SK-N-SH treated with all-trans-retinoic acid at 6 μM for 48 hours (cell line): Measurements from ENCODE around the gene GRID1.

Source experiments
- ATAC-seq: fragments of 200-7000 bp; cut with Tn5 transposase; 3 replicates; pipeline ENCODE4 v1.9.1; 2020; ENCODE audit warnings: mild to moderate bottlenecking, moderate library complexity
- ARNTL ChIP-seq: fragments of 450-650 bp; formaldehyde crosslinking; IDR thresholded peaks from 2 replicates; pipeline ENCODE4 v1.5.0; 2020; ENCODE audit warnings: low read depth, mild to moderate bottlenecking, moderate library complexity, borderline replicate concordance
- BACH2 ChIP-seq: fragments of 250-450 bp; sonication (Bioruptor Pico); IDR thresholded peaks from 2 replicates; pipeline ENCODE4 v1.9.0; 2021; ENCODE audit warnings: mild to moderate bottlenecking, borderline replicate concordance
- CSDC2 ChIP-seq: fragments of 250-450 bp; sonication (Bioruptor Pico); IDR thresholded peaks from 2 replicates; pipeline ENCODE4 v1.5.0; 2020; ENCODE audit warnings: mild to moderate bottlenecking, moderate library complexity
- ESRRG ChIP-seq: fragments of 250-450 bp; sonication (Bioruptor Pico); IDR thresholded peaks from 2 replicates; pipeline ENCODE4 v1.6.1; 2021; ENCODE audit warnings: mild to moderate bottlenecking
- GLIS3 ChIP-seq: fragments of 250-450 bp; sonication (Bioruptor Pico); IDR thresholded peaks from 2 replicates; pipeline ENCODE4 v1.5.0; 2020; ENCODE audit warnings: mild to moderate bottlenecking, moderate library complexity
- OSR1 ChIP-seq: fragments of 250-450 bp; sonication (Bioruptor Pico); IDR thresholded peaks from 2 replicates; pipeline ENCODE4 v1.8.0; 2022; ENCODE audit warnings: moderate library complexity, mild to moderate bottlenecking, inconsistent platforms
- PATZ1 ChIP-seq: fragments of 250-450 bp; sonication (Bioruptor Pico); IDR thresholded peaks from 2 replicates; pipeline ENCODE4 v1.8.0; 2020; ENCODE audit warnings: mild to moderate bottlenecking, moderate library complexity, borderline replicate concordance
- RARB ChIP-seq: fragments of 250-450 bp; sonication (Bioruptor Pico); IDR thresholded peaks from 2 replicates; pipeline ENCODE4 v1.8.0; 2021; ENCODE audit warnings: mild to moderate bottlenecking, moderate library complexity
- TOX ChIP-seq: fragments of 250-450 bp; sonication (Bioruptor Pico); IDR thresholded peaks from 2 replicates; pipeline ENCODE4 v1.8.0; 2021; ENCODE audit warnings: mild to moderate bottlenecking, moderate library complexity, borderline replicate concordance
- ZC3H10 ChIP-seq: fragments of 250-450 bp; sonication (Bioruptor Pico); IDR thresholded peaks from 2 replicates; pipeline ENCODE4 v1.5.1; 2021; ENCODE audit warnings: mild to moderate bottlenecking, moderate library complexity
- ZFP3 ChIP-seq: fragments of 250-450 bp; sonication (Bioruptor Pico); IDR thresholded peaks from 2 replicates; pipeline ENCODE4 v1.5.0; 2020; ENCODE audit warnings: mild to moderate bottlenecking, moderate library complexity
- ZFP30 ChIP-seq: fragments of 450-650 bp; formaldehyde crosslinking; IDR thresholded peaks from 2 replicates; pipeline ENCODE4 v1.5.0; 2022; ENCODE audit warnings: mild to moderate bottlenecking, moderate library complexity
- ZNF565 ChIP-seq: fragments of 450-650 bp; formaldehyde crosslinking; conservative IDR thresholded peaks from 2 replicates; pipeline ENCODE4 v1.5.0; 2020; ENCODE audit warnings: low read depth, mild to moderate bottlenecking, moderate library complexity
- ZNF8 ChIP-seq: fragments of 450-650 bp; formaldehyde crosslinking; IDR thresholded peaks from 2 replicates; pipeline ENCODE4 v1.5.0; 2020; ENCODE audit warnings: mild to moderate bottlenecking, moderate library complexity
- TF ChIP-seq, protein P1 (sequence below): fragments of 250-450 bp; sonication (Bioruptor Pico); IDR thresholded peaks from 2 replicates; pipeline ENCODE4 v1.5.1; 2021; ENCODE audit warnings: mild to moderate bottlenecking, moderate library complexity
- TF ChIP-seq, protein P2 (sequence below): fragments of 250-450 bp; sonication (Bioruptor Pico); IDR thresholded peaks from 2 replicates; pipeline ENCODE4 v1.5.1; 2020; ENCODE audit warnings: low read depth, mild to moderate bottlenecking, moderate library complexity
- TF ChIP-seq, protein P3 (sequence below): fragments of 250-450 bp; sonication (Bioruptor Pico); IDR thresholded peaks from 2 replicates; pipeline ENCODE4 v1.8.0; 2021; ENCODE audit warnings: low read depth, mild to moderate bottlenecking, moderate library complexity, borderline replicate concordance

The GRID1 gene

DNA sequence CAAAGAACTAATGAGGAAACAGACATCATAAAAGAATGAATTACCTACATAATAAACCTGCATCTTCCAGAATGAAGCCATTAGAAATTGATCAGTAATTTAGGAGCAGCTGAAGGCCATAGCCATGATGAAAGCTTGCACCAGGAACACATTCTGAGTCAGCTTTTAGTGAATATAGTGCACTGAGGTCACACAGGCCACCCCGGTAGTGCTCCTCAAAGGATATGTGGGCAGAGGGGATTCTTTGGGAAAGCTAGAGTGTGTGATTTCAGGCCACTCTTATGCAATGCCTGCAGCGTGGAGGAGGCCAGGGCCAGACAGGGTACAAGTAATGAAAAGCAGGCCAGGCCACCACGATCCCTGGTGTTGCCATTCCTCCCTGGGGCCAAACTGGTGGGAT is 451.9 kb downstream of the GRID1 start (continued):
- TF ChIP-seq, protein P1, sequence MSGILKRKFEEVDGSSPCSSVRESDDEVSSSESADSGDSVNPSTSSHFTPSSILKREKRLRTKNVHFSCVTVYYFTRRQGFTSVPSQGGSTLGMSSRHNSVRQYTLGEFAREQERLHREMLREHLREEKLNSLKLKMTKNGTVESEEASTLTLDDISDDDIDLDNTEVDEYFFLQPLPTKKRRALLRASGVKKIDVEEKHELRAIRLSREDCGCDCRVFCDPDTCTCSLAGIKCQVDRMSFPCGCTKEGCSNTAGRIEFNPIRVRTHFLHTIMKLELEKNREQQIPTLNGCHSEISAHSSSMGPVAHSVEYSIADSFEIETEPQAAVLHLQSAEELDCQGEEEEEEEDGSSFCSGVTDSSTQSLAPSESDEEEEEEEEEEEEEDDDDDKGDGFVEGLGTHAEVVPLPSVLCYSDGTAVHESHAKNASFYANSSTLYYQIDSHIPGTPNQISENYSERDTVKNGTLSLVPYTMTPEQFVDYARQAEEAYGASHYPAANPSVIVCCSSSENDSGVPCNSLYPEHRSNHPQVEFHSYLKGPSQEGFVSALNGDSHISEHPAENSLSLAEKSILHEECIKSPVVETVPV, result no peak
- no peak for TF ChIP-seq ZNF565 (CRISPR knock-in tag)
- no peak for TF ChIP-seq ZFP30
- TF ChIP-seq, protein P2, sequence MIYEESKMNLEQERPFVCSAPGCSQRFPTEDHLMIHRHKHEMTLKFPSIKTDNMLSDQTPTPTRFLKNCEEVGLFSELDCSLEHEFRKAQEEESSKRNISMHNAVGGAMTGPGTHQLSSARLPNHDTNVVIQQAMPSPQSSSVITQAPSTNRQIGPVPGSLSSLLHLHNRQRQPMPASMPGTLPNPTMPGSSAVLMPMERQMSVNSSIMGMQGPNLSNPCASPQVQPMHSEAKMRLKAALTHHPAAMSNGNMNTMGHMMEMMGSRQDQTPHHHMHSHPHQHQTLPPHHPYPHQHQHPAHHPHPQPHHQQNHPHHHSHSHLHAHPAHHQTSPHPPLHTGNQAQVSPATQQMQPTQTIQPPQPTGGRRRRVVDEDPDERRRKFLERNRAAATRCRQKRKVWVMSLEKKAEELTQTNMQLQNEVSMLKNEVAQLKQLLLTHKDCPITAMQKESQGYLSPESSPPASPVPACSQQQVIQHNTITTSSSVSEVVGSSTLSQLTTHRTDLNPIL (CRISPR knock-in tag), result no peak
- no peak for TF ChIP-seq GLIS3 (CRISPR knock-in tag)

DNA sequence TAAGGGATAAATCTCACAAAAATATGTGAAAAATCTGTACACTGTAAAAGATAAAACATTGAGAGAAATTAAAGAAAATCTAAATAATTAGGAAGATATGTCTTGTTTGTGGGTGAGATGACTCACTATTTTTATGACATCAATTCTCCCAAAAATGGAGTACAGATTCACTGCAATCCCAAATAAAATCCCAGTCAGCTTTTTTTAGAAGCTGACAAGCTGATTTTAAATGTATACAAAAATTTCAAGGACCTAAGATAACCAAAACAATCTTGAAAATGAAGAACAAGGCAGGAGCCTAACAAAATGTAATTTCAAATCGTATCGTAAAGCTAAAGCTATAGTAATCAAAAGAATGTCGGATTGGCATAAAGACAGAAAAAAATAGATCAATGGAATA is 458.1 kb downstream of the GRID1 start:
- no peak for TF ChIP-seq ZC3H10 (CRISPR knock-in tag)
- no peak for TF ChIP-seq BACH2 (CRISPR knock-in tag)
- TF ChIP-seq ZNF8 (CRISPR knock-in tag), result no peak
- no peak for TF ChIP-seq TOX (CRISPR knock-in tag)
- TF ChIP-seq, protein P1, result no peak
- TF ChIP-seq ZFP30, result no peak
- TF ChIP-seq OSR1 (CRISPR knock-in tag), result no peak
- no peak for TF ChIP-seq ARNTL (CRISPR knock-in tag)
- TF ChIP-seq, protein P3, sequence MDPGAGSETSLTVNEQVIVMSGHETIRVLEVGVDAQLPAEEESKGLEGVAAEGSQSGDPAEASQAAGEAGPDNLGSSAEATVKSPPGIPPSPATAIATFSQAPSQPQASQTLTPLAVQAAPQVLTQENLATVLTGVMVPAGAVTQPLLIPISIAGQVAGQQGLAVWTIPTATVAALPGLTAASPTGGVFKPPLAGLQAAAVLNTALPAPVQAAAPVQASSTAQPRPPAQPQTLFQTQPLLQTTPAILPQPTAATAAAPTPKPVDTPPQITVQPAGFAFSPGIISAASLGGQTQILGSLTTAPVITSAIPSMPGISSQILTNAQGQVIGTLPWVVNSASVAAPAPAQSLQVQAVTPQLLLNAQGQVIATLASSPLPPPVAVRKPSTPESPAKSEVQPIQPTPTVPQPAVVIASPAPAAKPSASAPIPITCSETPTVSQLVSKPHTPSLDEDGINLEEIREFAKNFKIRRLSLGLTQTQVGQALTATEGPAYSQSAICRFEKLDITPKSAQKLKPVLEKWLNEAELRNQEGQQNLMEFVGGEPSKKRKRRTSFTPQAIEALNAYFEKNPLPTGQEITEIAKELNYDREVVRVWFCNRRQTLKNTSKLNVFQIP (CRISPR knock-in tag), result no peak
- no peak for TF ChIP-seq PATZ1 (CRISPR knock-in tag)
- no peak for TF ChIP-seq CSDC2 (CRISPR knock-in tag)
- no peak for TF ChIP-seq ZFP3 (CRISPR knock-in tag)
- no peak for ATAC-seq

GRCh38 chr10:85902051-85902450 is 464.5 kb downstream of the GRID1 start:
- TF ChIP-seq ESRRG (CRISPR knock-in tag) (no peak), PATZ1 (CRISPR knock-in tag) (no peak), ZC3H10 (CRISPR knock-in tag) (no peak), OSR1 (CRISPR knock-in tag) (no peak), GLIS3 (CRISPR knock-in tag) (no peak), RARB (no peak)
- TF ChIP-seq, protein P2 (CRISPR knock-in tag), result no peak
- ATAC-seq, result no peak
